Osteocyte (in vitro differentiated cells): ENCODE data around the gene PDE6H. TPM values are rescaled to one million over a fixed set of nuclear protein-coding genes. Genes with fewer than 3 reads are reported as not detected.

ENCODE experiments used
- DNase-seq: peaks from one replicate; pipeline ENCODE4 v3.0.0; 2021; ENCODE audit warnings: mixed read lengths; ENCODE audit not compliant: unreplicated experiment; ENCODE audit errors: extremely low spot score
- H3K27ac Mint-ChIP-seq: one replicate; pipeline ENCODE4 v1.8.0; 2021; ENCODE audit warnings: mild to moderate bottlenecking, mixed read lengths; ENCODE audit not compliant: unreplicated experiment
- H3K27me3 Mint-ChIP-seq: one replicate; pipeline ENCODE4 v1.8.0; 2021; ENCODE audit warnings: mixed read lengths; ENCODE audit not compliant: unreplicated experiment
- H3K36me3 Mint-ChIP-seq: one replicate; pipeline ENCODE4 v1.8.0; 2021; ENCODE audit warnings: mixed read lengths; ENCODE audit not compliant: unreplicated experiment
- H3K4me1 Mint-ChIP-seq: one replicate; pipeline ENCODE4 v1.8.0; 2021; ENCODE audit warnings: mixed read lengths; ENCODE audit not compliant: unreplicated experiment
- H3K4me3 Mint-ChIP-seq: one replicate; pipeline ENCODE4 v1.8.0; 2021; ENCODE audit warnings: mild to moderate bottlenecking, moderate library complexity, mixed read lengths; ENCODE audit not compliant: unreplicated experiment
- H3K9me3 Mint-ChIP-seq: one replicate; pipeline ENCODE4 v1.8.0; 2021; ENCODE audit warnings: mixed read lengths; ENCODE audit not compliant: unreplicated experiment
- CTCF ChIP-seq: fragments of 200-600 bp; sonication (generic); IDR thresholded peaks from 2 replicates; pipeline ENCODE4 v1.5.0; 2021; ENCODE audit warnings: antibody characterized with exemption, mild to moderate bottlenecking, moderate library complexity
- total RNA-seq: library from RNA; stranded (reverse); gene quantifications from 2 replicates; pipeline ENCODE4 v1.2.1, GENCODE V29; 2021

The PDE6H gene
- total RNA-seq, 1 donor from 2014 or later, result not detected

GRCh38 chr12:15001733-15002382, 29.0 kb downstream of the PDE6H start:
- Mint-ChIP-seq H3K27ac (no peak overlapping the region), H3K4me3 (no peak overlapping the region)
- no peak for DNase-seq

GRCh38 chr12:15004421-15004820, 31.6 kb downstream of the PDE6H start:
- H3K36me3 Mint-ChIP-seq, result no peaks in the 10 kb centered on the region
- peaks cover 4% of the 10 kb centered on the region for H3K9me3 Mint-ChIP-seq
- no peak for TF ChIP-seq CTCF
- peaks cover 23% of the 10 kb centered on the region for H3K27me3 Mint-ChIP-seq
- no peak overlapping the region for H3K27ac Mint-ChIP-seq
- H3K4me1 Mint-ChIP-seq, result peaks cover 14% of the 10 kb centered on the region
- DNase-seq, result no peak
- H3K4me3 Mint-ChIP-seq, result no peak overlapping the region

More at GRCh38 chr12:15001733-15002382, 29.0 kb downstream of the PDE6H start:
- no peaks in the 10 kb centered on the region for H3K36me3 Mint-ChIP-seq
- no peaks in the 10 kb centered on the region for H3K9me3 Mint-ChIP-seq
- TF ChIP-seq CTCF, result no peak
- H3K27me3 Mint-ChIP-seq, result peaks cover 10% of the 10 kb centered on the region
- peaks cover 28% of the 10 kb centered on the region for H3K4me1 Mint-ChIP-seq

GRCh38 chr12:15005064-15005463, 32.2 kb downstream of the PDE6H start:
- Mint-ChIP-seq H3K9me3 (peaks cover 7% of the 10 kb centered on the region), H3K4me3 (no peak overlapping the region), H3K27me3 (peaks cover 24% of the 10 kb centered on the region), H3K36me3 (no peaks in the 10 kb centered on the region), H3K4me1 (peaks cover 9% of the 10 kb centered on the region), H3K27ac (no peak overlapping the region)
- DNase-seq, result no peak
- TF ChIP-seq CTCF, result no peak

- no peak for TF ChIP-seq CTCF
- no peak for DNase-seq
- Mint-ChIP-seq H3K4me3 (no peak overlapping the region), H3K4me1 (no peaks in the 10 kb centered on the region), H3K9me3 (peaks cover 7% of the 10 kb centered on the region), H3K36me3 (no peaks in the 10 kb centered on the region), H3K27ac (no peak overlapping the region), H3K27me3 (peaks cover 24% of the 10 kb centered on the region)
Measured at GRCh38 chr12:15007551-15007950, 34.7 kb downstream of the PDE6H start.

- Mint-ChIP-seq H3K4me3 (no peak overlapping the region), H3K9me3 (peaks cover 7% of the 10 kb centered on the region), H3K4me1 (no peaks in the 10 kb centered on the region), H3K36me3 (no peaks in the 10 kb centered on the region), H3K27ac (no peak overlapping the region), H3K27me3 (peaks cover 31% of the 10 kb centered on the region)
- TF ChIP-seq CTCF, result peak; percentile 29
- DNase-seq, result no peak
Measured at GRCh38 chr12:15011162-15011561, 38.3 kb downstream of the PDE6H start.
